Measurements from ENCODE around the gene AGPAT2.

DNA sequence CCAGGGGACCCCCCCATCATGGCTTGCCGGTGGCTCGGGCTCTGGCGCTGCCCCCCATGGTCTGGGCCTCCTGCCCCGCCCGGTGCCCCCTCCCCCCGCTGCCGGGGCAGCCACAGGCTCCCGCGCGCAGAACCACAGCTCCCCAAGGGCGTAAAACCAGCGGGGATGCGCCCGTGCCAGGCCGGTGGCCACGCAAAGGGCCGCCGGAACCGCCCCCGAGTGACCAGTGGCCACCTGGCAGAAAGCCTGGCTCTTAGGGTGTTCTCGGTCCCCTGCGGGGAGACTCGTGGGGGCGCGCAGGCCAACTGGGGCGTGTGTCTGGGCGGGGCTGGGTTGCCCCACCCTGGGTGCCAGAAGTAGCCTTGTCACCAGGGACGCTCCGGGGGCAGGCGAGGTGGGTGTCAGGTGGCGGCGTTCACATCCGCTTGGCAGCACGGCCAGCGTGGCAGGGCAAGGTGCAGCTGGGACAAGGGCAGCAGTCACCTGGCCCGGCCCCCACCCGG lies 515 bp upstream of the AGPAT2 start:
- TF ChIP-seq, protein P1, sequence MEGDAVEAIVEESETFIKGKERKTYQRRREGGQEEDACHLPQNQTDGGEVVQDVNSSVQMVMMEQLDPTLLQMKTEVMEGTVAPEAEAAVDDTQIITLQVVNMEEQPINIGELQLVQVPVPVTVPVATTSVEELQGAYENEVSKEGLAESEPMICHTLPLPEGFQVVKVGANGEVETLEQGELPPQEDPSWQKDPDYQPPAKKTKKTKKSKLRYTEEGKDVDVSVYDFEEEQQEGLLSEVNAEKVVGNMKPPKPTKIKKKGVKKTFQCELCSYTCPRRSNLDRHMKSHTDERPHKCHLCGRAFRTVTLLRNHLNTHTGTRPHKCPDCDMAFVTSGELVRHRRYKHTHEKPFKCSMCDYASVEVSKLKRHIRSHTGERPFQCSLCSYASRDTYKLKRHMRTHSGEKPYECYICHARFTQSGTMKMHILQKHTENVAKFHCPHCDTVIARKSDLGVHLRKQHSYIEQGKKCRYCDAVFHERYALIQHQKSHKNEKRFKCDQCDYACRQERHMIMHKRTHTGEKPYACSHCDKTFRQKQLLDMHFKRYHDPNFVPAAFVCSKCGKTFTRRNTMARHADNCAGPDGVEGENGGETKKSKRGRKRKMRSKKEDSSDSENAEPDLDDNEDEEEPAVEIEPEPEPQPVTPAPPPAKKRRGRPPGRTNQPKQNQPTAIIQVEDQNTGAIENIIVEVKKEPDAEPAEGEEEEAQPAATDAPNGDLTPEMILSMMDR (conservative IDR thresholded peaks at IDR 0.05; ENCODE audit: low read depth, low read length), result no peak
- TF ChIP-seq EZH2 (IDR thresholded peaks at IDR 0.05; ENCODE audit: low read length, unreplicated experiment), result no peak
